ENCODE results near the gene TMEM138. TPM values are rescaled to one million over a fixed set of nuclear protein-coding genes. Genes with fewer than 3 reads are reported as not detected.

The TMEM138 gene
- total RNA-seq, 1 experiment from 2014 or later = 43.6 TPM

GRCh38 chr11:61315260-61315659 is 46.9 kb upstream of the TMEM138 start:
- Histone ChIP-seq H3K23me2 (ENCODE audit: insufficient read length, low read depth, low read length, poor library complexity, severe bottlenecking) (no peaks in the 10 kb centered on the region), H3K79me1 (ENCODE audit: insufficient read depth, low read depth, low read length, poor library complexity, severe bottlenecking) (no peaks in the 10 kb centered on the region), H2BK15ac (ENCODE audit: low read depth, low read length) (no peak overlapping the region), H3K9me3 (ENCODE audit: control insufficient read depth, low read depth, low read length) (no peaks in the 10 kb centered on the region), H3K18ac (ENCODE audit: insufficient read length, low read depth, low read length) (no peak overlapping the region), H3K9ac (ENCODE audit: extremely low read depth, insufficient read length, low read length) (no peak overlapping the region), H3K4me1 (ENCODE audit: insufficient read depth, low read length) (no peaks in the 10 kb centered on the region), H3K23ac (ENCODE audit: insufficient read length, low read depth, low read length) (no peak overlapping the region), H3T11ph (ENCODE audit: low read length) (no peak overlapping the region), H2BK20ac (ENCODE audit: low read depth, low read length, poor library complexity, severe bottlenecking) (no peak overlapping the region), H2BK120ac (ENCODE audit: low read depth, low read length, poor library complexity, severe bottlenecking) (no peak overlapping the region), H2AK5ac (ENCODE audit: insufficient read length, low read length) (no peak overlapping the region), H3K79me2 (ENCODE audit: insufficient read depth, low read length) (no peaks in the 10 kb centered on the region), H3K27me3 (ENCODE audit: insufficient read depth, low read length) (no peaks in the 10 kb centered on the region), H2AFZ (ENCODE audit: low read length) (no peak overlapping the region), H3K14ac (ENCODE audit: insufficient read depth, low read length) (no peak overlapping the region), H3K4ac (ENCODE audit: low read depth, low read length) (no peak overlapping the region), H3K4me2 (ENCODE audit: insufficient read depth, insufficient read length, low read length) (no peak overlapping the region), H2BK5ac (ENCODE audit: insufficient read length, low read length) (no peak overlapping the region), H4K8ac (replicated peaks; ENCODE audit: insufficient read length, low read depth, low read length) (no peak overlapping the region), H4K5ac (ENCODE audit: insufficient read length, low read depth, low read length) (no peak overlapping the region), H4K91ac (ENCODE audit: insufficient read length, low read depth, low read length) (no peak overlapping the region), H2BK12ac (ENCODE audit: insufficient read length, low read depth, low read length) (no peak overlapping the region), H3K56ac (ENCODE audit: insufficient read length, low read depth, low read length) (no peak overlapping the region), H4K20me1 (ENCODE audit: control insufficient read depth, insufficient read depth, insufficient read length) (no peaks in the 10 kb centered on the region), H3K27ac (ENCODE audit: insufficient read length, low read depth, low read length) (no peak overlapping the region)
- no CpG with 5 or more reads among the region's 2 CpGs for WGBS (ENCODE audit: extremely low coverage, insufficient read length, low lambda C conversion rate)
- Mint-ChIP-seq H3K4me3 (no peak overlapping the region), H3K36me3 (ENCODE audit: insufficient read depth in 1 of 3, low read depth in 3 of 3) (peaks cover 40 to 73% (median 70%) of the 10 kb centered on the region in 3 experiments; a peak in 6 of 7 replicates), H3K27ac (no peak overlapping the region; a peak in 1 of 7 replicates), H3K9me3 (no peaks in the 10 kb centered on the region), H3K27me3 (ENCODE audit: low read depth) (no peaks in the 10 kb centered on the region), H3K4me1 (no peaks in the 10 kb centered on the region)
- DNase-seq = no peak
- no peak for TF ChIP-seq CTCF (conservative IDR thresholded peaks at IDR 0.05)
